ENCODE results near the gene PCNX3.

- TF ChIP-seq CTCF (IDR thresholded peaks at IDR 0.05) (no peak), POLR2A (IDR thresholded peaks at IDR 0.05) (no peak)
Observed at GRCh38 chr11:65617990-65618751, 2.6 kb downstream of the PCNX3 start.
